Kidney (tissue), 14 donors: ENCODE data around the gene OR51Q1. TPM values are rescaled to one million over a fixed set of nuclear protein-coding genes. Genes with fewer than 3 reads are reported as not detected.
A peak's percentile ranks its signal among the peaks of the same experiment; 100 is the strongest.

ENCODE experiments used
- DNase-seq, 5 donors: peaks; one replicate each; pipeline ENCODE4 v3.0.0-alpha.2; 2013 to 2020
- FAIRE-seq: peaks from 2 replicates; lab custom pipeline; 2012; peaks lifted over from hg19 to GRCh38; lab: Jason Lieb, UNC
- H3K27ac ChIP-seq, 2 donors: one replicate each; pipeline ENCODE4 v1.7.0; 2013; ENCODE audit warnings: low read depth in 2 of 2, low read length in 2 of 2, inconsistent platforms in 1 of 2
- H3K27me3 ChIP-seq: one replicate; pipeline ENCODE4 v1.7.1; 2013; ENCODE audit warnings: low read length, inconsistent platforms; ENCODE audit not compliant: control insufficient read depth, insufficient read depth
- H3K36me3 ChIP-seq, 3 donors: one replicate each; pipeline versions ENCODE4 v1.7.0 to v1.7.1; 2013; ENCODE audit warnings: low read length in 3 of 3, control low read depth in 1 of 3, inconsistent platforms in 1 of 3; ENCODE audit not compliant: insufficient read depth in 3 of 3, control insufficient read depth in 2 of 3
- H3K4me1 ChIP-seq, 3 donors: one replicate each; pipeline versions ENCODE4 v1.7.0 to v1.7.1; 2013; ENCODE audit warnings: low read length in 3 of 3, inconsistent platforms in 1 of 3, low read depth in 1 of 3; ENCODE audit not compliant: control insufficient read depth in 2 of 3, insufficient read depth in 2 of 3
- H3K4me3 ChIP-seq, 3 donors: one replicate each; pipeline versions ENCODE4 v1.7.0 to v1.8.1; 2013; ENCODE audit warnings: low read length in 3 of 3, control low read depth in 1 of 3, inconsistent platforms in 1 of 3
- H3K9ac ChIP-seq, 3 donors: one replicate each; pipeline versions ENCODE4 v1.7.0 to v1.7.1; 2013; ENCODE audit warnings: low read length in 3 of 3, control low read depth in 1 of 3, inconsistent platforms in 1 of 3
- H3K9me3 ChIP-seq, 3 donors: one replicate each; pipeline versions ENCODE4 v1.7.0 to v1.7.1; 2013; ENCODE audit warnings: low read length in 3 of 3, control low read depth in 1 of 3, inconsistent platforms in 1 of 3; ENCODE audit not compliant: control insufficient read depth in 2 of 3, insufficient read depth in 1 of 3
- intact Hi-C: fragments of 100-400 bp; cut with DNase I; formaldehyde crosslinking; loops from one replicate; pipeline ENCODE4 v1.11.1; 2022
- polyA plus RNA-seq: library from polyadenylated mRNA; stranded (reverse); fragments of 350-450 nt; fragmentation: Illumina TruSeq; extraction: RNeasy Lipid Tissue Mini Kit (QIAGEN cat#74804); gene quantifications from one replicate; pipeline ENCODE4 v1.2.3, GENCODE V29; 2014; ENCODE audit warnings: low read depth, low replicate concordance; ENCODE audit not compliant: insufficient read depth
- total RNA-seq: library from RNA; stranded (reverse); fragmentation: NEBNext Ultra II Directional; extraction: Animal tissue kit (Norgen Biotek cat#: 25700); gene quantifications from one replicate; pipeline ENCODE4 v1.2.1, GENCODE V29; 2021
- TF ChIP-seq, protein P1 (sequence below): IDR thresholded peaks from 3 replicates; pipeline ENCODE4 v1.5.1; 2012; ENCODE audit warnings: mild to moderate bottlenecking, moderate library complexity, borderline replicate concordance; ENCODE audit not compliant: insufficient read depth; ENCODE audit errors: extremely low read depth
- donor health status: control.
- donor health status: control.
- donor health status: control.
- donor health status: control.
- donor health status: control.
- donor health status: DM: yes; HTN: yes; CAD: no.
- donor health status: Normal renal cell carcinoma (clear cell type).

OR51Q1 gene
- total and polyA plus RNA-seq, 2 donors from 2014 or later, result not detected

- no peak overlapping the region for H3K27ac ChIP-seq
- no peak overlapping the region for H3K4me3 ChIP-seq
- peak in 1 of 5 donors; percentile 62 for DNase-seq
- H3K9ac ChIP-seq, result no peak overlapping the region
- H3K36me3 ChIP-seq, result no peaks in the 10 kb centered on the region
- no peaks in the 10 kb centered on the region for H3K9me3 ChIP-seq
- no peak for FAIRE-seq
- TF ChIP-seq, protein P1, sequence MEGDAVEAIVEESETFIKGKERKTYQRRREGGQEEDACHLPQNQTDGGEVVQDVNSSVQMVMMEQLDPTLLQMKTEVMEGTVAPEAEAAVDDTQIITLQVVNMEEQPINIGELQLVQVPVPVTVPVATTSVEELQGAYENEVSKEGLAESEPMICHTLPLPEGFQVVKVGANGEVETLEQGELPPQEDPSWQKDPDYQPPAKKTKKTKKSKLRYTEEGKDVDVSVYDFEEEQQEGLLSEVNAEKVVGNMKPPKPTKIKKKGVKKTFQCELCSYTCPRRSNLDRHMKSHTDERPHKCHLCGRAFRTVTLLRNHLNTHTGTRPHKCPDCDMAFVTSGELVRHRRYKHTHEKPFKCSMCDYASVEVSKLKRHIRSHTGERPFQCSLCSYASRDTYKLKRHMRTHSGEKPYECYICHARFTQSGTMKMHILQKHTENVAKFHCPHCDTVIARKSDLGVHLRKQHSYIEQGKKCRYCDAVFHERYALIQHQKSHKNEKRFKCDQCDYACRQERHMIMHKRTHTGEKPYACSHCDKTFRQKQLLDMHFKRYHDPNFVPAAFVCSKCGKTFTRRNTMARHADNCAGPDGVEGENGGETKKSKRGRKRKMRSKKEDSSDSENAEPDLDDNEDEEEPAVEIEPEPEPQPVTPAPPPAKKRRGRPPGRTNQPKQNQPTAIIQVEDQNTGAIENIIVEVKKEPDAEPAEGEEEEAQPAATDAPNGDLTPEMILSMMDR, result no peak
- intact Hi-C loops, result no loop called here
- no peaks in the 10 kb centered on the region for H3K4me1 ChIP-seq
- no peaks in the 10 kb centered on the region for H3K27me3 ChIP-seq
Measured at GRCh38 chr11:5460983-5461621, 39.2 kb downstream of the OR51Q1 start.

- Histone ChIP-seq H3K9ac (no peak overlapping the region), H3K9me3 (no peaks in the 10 kb centered on the region), H3K36me3 (no peaks in the 10 kb centered on the region), H3K27me3 (no peaks in the 10 kb centered on the region), H3K27ac (no peak overlapping the region), H3K4me1 (no peaks in the 10 kb centered on the region), H3K4me3 (no peak overlapping the region)
- intact Hi-C loops, result no loop called here
- TF ChIP-seq, protein P1, result no peak
- DNase-seq (no peak), FAIRE-seq (no peak)
Measured at GRCh38 chr11:5467527-5467926, 45.6 kb downstream of the OR51Q1 start.

Other genes with a start within 250 kb of the OR51Q1 start
- not detected for gene OR51V1, start 221.4 kb upstream of the OR51Q1 start, total RNA-seq
- not detected for gene OR51V1, start 221.4 kb upstream of the OR51Q1 start, polyA plus RNA-seq
- 59.9 TPM for gene HBB, start 195.0 kb upstream of the OR51Q1 start, total RNA-seq
- gene HBB, start 195.0 kb upstream of the OR51Q1 start, polyA plus RNA-seq, result 10.9 TPM
- gene HBD, start 187.6 kb upstream of the OR51Q1 start, total RNA-seq, result 1.3 TPM
- gene HBD, start 187.6 kb upstream of the OR51Q1 start, polyA plus RNA-seq, result 5.6 TPM
- gene HBG1, start 172.3 kb upstream of the OR51Q1 start, total RNA-seq, result not detected
- not detected for gene HBG1, start 172.3 kb upstream of the OR51Q1 start, polyA plus RNA-seq
- gene HBG2, start 167.3 kb upstream of the OR51Q1 start, total RNA-seq, result not detected
- not detected for gene HBG2, start 167.3 kb upstream of the OR51Q1 start, polyA plus RNA-seq
- not detected for gene HBE1, start 152.2 kb upstream of the OR51Q1 start, total RNA-seq
- not detected for gene HBE1, start 152.2 kb upstream of the OR51Q1 start, polyA plus RNA-seq
- gene OR51B4, start 120.2 kb upstream of the OR51Q1 start, total RNA-seq, result not detected
- not detected for gene OR51B4, start 120.2 kb upstream of the OR51Q1 start, polyA plus RNA-seq
- not detected for gene OR51B2, start 97.8 kb upstream of the OR51Q1 start, total RNA-seq
- not detected for gene OR51B2, start 97.8 kb upstream of the OR51Q1 start, polyA plus RNA-seq
- not detected for gene OR51B5, start 78.6 kb upstream of the OR51Q1 start, total RNA-seq
- gene OR51B5, start 78.6 kb upstream of the OR51Q1 start, polyA plus RNA-seq, result not detected
- gene OR51B6, start 70.6 kb upstream of the OR51Q1 start, total RNA-seq, result not detected
- gene OR51B6, start 70.6 kb upstream of the OR51Q1 start, polyA plus RNA-seq, result not detected
- gene OR51M1, start 38.3 kb upstream of the OR51Q1 start, total RNA-seq, result not detected
- not detected for gene OR51M1, start 38.3 kb upstream of the OR51Q1 start, polyA plus RNA-seq
- 0.35 TPM for gene OR51I1, start 19.4 kb downstream of the OR51Q1 start, total RNA-seq
- gene OR51I1, start 19.4 kb downstream of the OR51Q1 start, polyA plus RNA-seq, result not detected
- not detected for gene OR51I2, start 27.2 kb downstream of the OR51Q1 start, total RNA-seq
- gene OR51I2, start 27.2 kb downstream of the OR51Q1 start, polyA plus RNA-seq, result not detected
- not detected for gene OR52D1, start 66.6 kb downstream of the OR51Q1 start, total RNA-seq
- gene OR52D1, start 66.6 kb downstream of the OR51Q1 start, polyA plus RNA-seq, result not detected
- gene UBQLN3, start 87.8 kb downstream of the OR51Q1 start, total RNA-seq, result 0.35 TPM
- not detected for gene UBQLN3, start 87.8 kb downstream of the OR51Q1 start, polyA plus RNA-seq
- gene UBQLNL, start 94.6 kb downstream of the OR51Q1 start, total RNA-seq, result 0.69 TPM
- gene UBQLNL, start 94.6 kb downstream of the OR51Q1 start, polyA plus RNA-seq, result 0.32 TPM
- gene OR52H1, start 126.4 kb downstream of the OR51Q1 start, total RNA-seq, result 0.57 TPM
- not detected for gene OR52H1, start 126.4 kb downstream of the OR51Q1 start, polyA plus RNA-seq
- gene OR52B6, start 158.8 kb downstream of the OR51Q1 start, total RNA-seq, result not detected
- gene OR52B6, start 158.8 kb downstream of the OR51Q1 start, polyA plus RNA-seq, result not detected
- 6.5 TPM for gene TRIM6, start 174.5 kb downstream of the OR51Q1 start, total RNA-seq
- gene TRIM6, start 174.5 kb downstream of the OR51Q1 start, polyA plus RNA-seq, result 7.4 TPM
- gene TRIM34, start 202.9 kb downstream of the OR51Q1 start, total RNA-seq, result 6.7 TPM
- gene TRIM34, start 202.9 kb downstream of the OR51Q1 start, polyA plus RNA-seq, result 5.9 TPM